GM18909 (cell line): ENCODE results near the gene PODXL.

Source experiments
- ATAC-seq: cut with Tn5 transposase; IDR thresholded peaks from one replicate; pipeline ENCODE4 v1.9.1; 2021; ENCODE audit warnings: mild to moderate bottlenecking; ENCODE audit not compliant: unreplicated experiment, poor library complexity

Gene PODXL

GRCh38 chr7:131540491-131541162 is 15.8 kb downstream of the PODXL start:
- ATAC-seq = no peak

DNA sequence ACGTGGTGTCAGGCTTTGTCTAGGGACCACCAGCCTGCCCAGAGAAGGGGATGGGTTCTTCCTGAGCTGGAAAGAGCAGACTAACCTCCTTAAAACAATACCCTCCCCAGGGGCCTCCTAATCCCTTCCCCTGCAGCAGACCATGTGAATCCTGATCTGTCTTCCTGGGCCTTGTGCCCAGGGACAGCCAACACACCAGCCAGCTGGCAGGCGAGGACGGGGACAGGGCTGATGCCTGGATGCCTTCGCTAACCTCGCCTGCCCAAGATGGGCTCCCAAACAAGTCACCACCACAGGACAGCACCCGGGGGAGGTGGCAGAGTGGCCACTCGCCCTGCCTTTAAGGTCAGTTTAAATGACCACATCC is 17.6 kb downstream of the PODXL start:
- ATAC-seq = no peak

GRCh38 chr7:131538071-131538812 is 18.2 kb downstream of the PODXL start:
- ATAC-seq = no peak

DNA sequence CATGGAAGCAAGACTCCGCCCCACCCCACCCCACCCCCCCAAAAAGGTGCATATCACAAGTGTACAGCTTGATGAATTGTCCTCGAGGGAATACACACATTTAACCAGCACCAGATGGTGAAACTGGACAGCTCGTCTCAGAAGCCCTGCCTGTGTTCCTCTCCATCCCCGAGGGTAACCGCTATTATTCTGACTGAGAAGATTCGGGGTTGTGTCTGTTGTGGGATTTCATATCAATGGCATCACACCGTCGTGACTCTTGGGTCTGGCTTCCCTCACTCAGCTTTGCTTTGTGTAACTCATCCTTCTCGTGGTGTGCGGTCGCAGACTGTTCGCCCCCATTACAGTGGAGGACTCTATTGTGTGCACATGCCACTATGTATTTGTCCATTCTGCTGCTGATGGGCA is 18.9 kb downstream of the PODXL start:
- no peak for ATAC-seq

DNA sequence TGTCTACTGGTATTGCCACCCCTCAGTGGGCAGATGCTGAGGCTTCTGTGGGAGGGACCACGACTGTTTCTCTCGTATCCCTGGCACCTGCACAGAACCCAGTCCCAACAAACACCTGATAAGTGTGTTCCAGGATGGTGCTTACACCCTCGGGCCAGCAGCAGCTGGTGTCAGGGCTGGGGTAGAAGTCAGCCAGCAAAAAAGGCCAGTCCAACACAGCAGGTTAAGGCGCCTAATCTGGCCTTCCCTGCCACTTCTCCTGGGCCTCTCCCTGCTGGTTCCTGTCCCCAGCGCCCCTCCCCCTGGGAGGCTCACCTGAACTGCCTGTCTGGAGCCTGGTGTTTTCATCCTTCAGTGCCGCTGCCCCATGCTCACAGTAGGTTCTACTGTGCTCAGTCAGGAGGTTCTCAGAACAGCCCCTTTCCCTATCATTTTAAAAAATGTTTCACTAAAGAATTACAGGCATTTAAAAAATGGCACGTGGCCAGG is 20.0 kb downstream of the PODXL start:
- no peak for ATAC-seq

- ATAC-seq = no peak
Measured at GRCh38 chr7:131533566-131534561, 22.6 kb downstream of the PODXL start.

DNA sequence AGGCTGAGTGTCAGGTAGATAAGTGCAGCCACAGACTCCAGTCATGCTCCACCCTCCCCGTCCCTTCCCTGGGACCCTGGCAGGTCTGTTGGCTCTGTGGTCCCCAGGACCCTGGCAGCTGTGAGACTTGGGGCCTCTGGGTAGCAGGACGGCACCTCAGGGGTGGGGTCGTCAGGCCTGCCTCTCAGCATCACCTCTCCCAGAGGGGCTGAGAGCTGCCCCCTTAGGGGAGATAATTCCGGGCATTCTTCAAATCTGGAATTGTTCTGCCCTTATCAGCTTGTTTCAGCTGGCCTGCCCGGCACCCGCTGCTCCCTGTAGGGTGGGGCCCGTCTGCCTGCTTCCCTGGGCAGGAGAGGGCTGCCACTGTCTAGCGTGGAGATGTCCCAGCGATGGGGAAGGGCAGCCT is 23.3 kb downstream of the PODXL start:
- ATAC-seq = no peak

DNA sequence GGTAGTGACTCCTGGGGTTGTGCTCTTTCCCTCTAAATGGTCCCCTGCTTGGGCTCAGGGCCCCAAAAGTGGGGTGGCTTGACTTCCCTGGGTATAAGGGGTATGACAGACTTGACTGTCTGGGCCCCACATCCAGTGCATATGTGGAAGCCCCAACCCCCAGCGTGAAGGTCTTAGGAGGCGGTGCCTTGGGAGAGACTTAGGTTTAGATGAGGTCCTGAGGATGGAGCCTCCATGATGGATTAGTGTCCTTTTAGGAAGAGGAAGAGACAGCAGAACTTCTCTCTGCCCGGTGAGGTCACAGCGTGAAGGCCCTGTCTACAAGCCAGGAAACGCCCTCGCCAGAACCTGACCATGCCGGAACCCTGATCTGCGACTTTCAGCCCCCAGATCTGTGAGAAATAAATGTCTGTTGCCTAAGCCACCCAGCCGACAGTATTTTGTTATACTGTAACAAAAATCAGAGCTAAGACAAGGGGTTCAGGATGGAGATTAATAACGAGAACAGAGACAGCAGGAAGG is 23.8 kb downstream of the PODXL start:
- no peak for ATAC-seq

GRCh38 chr7:131530137-131530536 is 26.3 kb downstream of the PODXL start:
- ATAC-seq = no peak

GRCh38 chr7:131529617-131530016 is 26.8 kb downstream of the PODXL start:
- ATAC-seq = no peak

- no peak for ATAC-seq
Measured at GRCh38 chr7:131529179-131529578, 27.2 kb downstream of the PODXL start.

GRCh38 chr7:131527456-131527855 is 29.0 kb downstream of the PODXL start:
- peak; percentile 50 for ATAC-seq

DNA sequence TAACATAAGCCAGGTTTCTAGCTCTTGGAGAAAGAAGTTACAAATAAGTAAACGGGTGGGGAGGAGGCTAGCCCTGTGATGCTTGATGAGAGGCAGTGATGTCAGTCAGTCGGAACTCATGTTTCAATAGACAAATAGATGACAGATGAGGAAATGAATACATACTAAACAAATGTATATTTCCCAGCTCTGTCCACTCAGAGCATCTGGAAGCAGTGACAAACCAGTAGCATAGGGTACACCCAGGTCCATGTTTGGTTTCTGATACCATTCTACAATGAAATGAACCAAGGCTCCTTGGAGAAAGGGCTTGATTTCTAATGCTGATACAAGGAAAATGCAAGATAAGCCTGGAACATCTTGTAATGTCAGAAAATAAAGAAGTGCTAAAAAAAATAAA is 30.6 kb downstream of the PODXL start:
- ATAC-seq = no peak

GRCh38 chr7:131524703-131525102 is 31.7 kb downstream of the PODXL start:
- no peak for ATAC-seq

GRCh38 chr7:131524115-131524514 is 32.3 kb downstream of the PODXL start:
- no peak for ATAC-seq

DNA sequence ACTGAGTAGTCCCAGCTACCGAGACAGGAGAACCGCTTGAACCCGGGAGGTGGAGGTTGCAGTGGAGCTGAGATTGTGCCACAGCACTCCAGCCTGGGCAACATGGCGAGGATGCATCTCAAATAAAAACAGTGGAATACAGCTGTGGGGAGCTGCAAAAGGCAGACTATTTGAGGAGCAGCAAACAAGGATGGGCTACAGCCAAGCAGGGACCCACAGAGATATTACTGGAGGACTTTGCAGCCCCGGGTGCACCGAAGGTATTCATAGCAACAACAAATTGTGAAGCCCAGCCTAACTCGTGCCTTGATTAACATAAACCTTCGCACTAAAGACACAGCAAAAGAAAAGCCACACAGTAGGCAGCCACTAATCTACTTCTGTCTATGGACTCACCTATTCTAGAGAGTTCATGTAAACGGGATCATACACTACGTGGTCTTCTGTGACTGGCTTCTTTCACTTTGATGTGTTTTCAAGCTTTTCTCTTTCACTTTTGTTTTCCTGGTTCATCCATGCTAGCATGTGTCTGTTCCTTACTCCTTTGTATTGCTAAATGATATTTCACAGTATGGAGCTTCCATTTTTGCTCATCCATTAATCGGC is 34.0 kb downstream of the PODXL start:
- no peak for ATAC-seq

GRCh38 chr7:131521651-131522163 is 34.7 kb downstream of the PODXL start:
- no peak for ATAC-seq

GRCh38 chr7:131518626-131519025 is 37.8 kb downstream of the PODXL start:
- no peak for ATAC-seq

DNA sequence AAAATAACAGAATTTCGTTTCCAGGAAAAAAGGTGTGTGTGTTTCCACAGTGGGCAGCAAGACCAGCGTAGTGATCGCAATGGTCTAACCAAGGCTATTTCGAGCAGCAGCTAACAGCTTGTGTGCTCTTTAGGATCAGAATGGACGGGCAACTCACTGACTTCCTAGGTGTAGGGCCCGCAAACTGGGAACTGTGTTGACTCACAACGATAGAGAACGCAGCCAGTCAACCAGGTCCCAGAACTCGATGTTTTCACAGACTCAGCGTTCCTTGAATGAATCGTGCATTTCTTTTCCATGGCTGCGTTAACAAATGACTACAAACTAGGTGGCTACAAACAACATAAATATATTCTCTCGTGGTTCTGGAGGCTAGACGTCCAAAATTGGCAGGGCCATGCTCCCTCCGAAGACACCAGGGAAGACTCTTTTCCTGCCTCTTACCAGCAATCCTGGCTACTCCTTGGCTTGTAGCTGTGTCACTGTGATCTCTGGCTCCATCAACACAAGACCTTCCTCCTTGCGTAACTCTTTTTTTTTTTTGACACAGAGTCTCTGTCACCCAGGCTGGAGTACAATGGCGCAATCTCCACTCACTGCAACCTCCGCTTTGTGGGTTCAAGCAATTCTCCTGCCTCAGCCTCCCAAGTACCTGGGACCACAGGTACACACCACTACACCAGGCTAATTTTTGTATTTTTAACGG is 39.1 kb downstream of the PODXL start:
- no peak for ATAC-seq
